Measurements from ENCODE around the gene MTARC1. TPM values are rescaled to one million over a fixed set of nuclear protein-coding genes. Genes with fewer than 3 reads are reported as not detected.

Gene MTARC1
- total and polyA plus RNA-seq, 2 of the 4 experiments (the other 2 are of a cell fraction) = 0.18 to 0.55 TPM

DNA sequence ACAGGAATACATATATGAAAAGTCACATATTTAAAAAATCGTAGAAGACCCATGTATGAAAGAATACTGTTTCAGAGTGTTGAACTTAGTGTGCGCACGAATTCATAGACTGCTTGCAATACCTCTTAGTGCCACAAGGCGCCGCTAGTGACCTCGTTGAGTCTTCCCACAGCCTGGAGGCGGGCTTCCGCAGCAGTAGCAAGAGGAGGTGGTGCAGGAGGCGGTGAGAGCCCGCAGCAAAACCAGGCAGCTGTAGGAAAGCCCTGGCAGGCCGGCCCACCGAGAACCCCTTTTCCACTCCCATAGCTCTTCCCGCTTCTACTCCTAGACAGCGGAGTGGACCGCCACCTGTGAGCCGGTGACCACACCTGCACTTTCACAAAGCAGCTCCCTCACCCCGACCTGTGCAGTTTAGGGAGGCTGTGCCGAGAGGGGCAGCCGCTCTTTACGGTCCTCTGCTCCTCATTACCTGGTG lies 23.5 kb downstream of the MTARC1 start:
- CTCF ChIA-PET = interaction anchor here (0.6 to 1.8 kb wide), 9 partner anchors 8 to 878 kb away, joined by 3 to 6 read pairs (median 3); no protein-coding TSS in a partner anchor
- intact Hi-C loops (cut with micrococcal nuclease) = loop anchor here (1.0 to 10.0 kb wide), 6 partner anchors 64 to 915 kb away; no protein-coding TSS in a partner anchor

More for the DNA sequence above, 23.5 kb downstream of the MTARC1 start:
- Histone ChIP-seq H2BK120ac (ENCODE audit: low read depth, low read length) (0 out of 2 replicates have a peak overlapping the region, but pooled peaks have one; percentile 42), H3K4me2 (ENCODE audit: low read depth, low read length) (0 out of 2 replicates have a peak overlapping the region, but pooled peaks have one; percentile 1), H3K56ac (ENCODE audit: extremely low read depth, insufficient read depth, low read length) (no peak overlapping the region), H3K9ac (ENCODE audit: low read depth, low read length) (no peak overlapping the region), H2BK15ac (ENCODE audit: low read depth, low read length) (no peak overlapping the region), H3K4me1 (ENCODE audit: control insufficient read depth, insufficient read depth, low read length) (peaks cover under 1% of the 10 kb centered on the region; the same call in 1 of the 2 replicates), H2AK9ac (replicated peaks; ENCODE audit: low read depth, low read length, poor library complexity) (peak overlapping the region; percentile 58), H3K27ac (ENCODE audit: insufficient read depth, low read length) (no peak overlapping the region), H3K9me3 (ENCODE audit: control insufficient read depth, insufficient read depth, low read length) (peaks cover 2% of the 10 kb centered on the region; the same call in 1 of the 2 replicates), H2AFZ (replicated peaks; ENCODE audit: low read length, poor library complexity) (peak overlapping the region; percentile 79), H2AK5ac (ENCODE audit: low read depth, low read length) (no peak overlapping the region), H3K36me3 (ENCODE audit: control insufficient read depth, insufficient read depth, low read length) (no peaks in the 10 kb centered on the region), H2BK5ac (ENCODE audit: low read depth, low read length, poor library complexity, severe bottlenecking) (no peak overlapping the region), H3K4me3 (ENCODE audit: insufficient read depth, low read depth, low read length) (no peak overlapping the region), H3K9me1 (ENCODE audit: insufficient read depth, low read length) (no peaks in the 10 kb centered on the region), H3K4ac (ENCODE audit: low read depth, low read length) (no peak overlapping the region; the same call in 1 of the 2 replicates), H3K14ac (replicated peaks; ENCODE audit: low read depth, low read length) (no peak overlapping the region), H3K79me1 (ENCODE audit: low read depth in 1 of 2, low read length in 2 of 2) (no peaks in the 10 kb centered on the region), H4K91ac (ENCODE audit: insufficient read depth, low read depth, low read length) (no peak overlapping the region), H3K18ac (ENCODE audit: low read depth, low read length) (no peak overlapping the region), H4K5ac (ENCODE audit: low read depth, low read length) (no peak overlapping the region), H3K23ac (ENCODE audit: low read depth, low read length) (no peak overlapping the region), H4K8ac (ENCODE audit: low read depth in 2 of 2, low read length in 2 of 2) (no peak overlapping the region), H3K27me3 (ENCODE audit: control insufficient read depth, insufficient read depth, low read length) (peaks cover 6% of the 10 kb centered on the region; the same call in 1 of the 2 replicates), H2BK20ac (ENCODE audit: low read depth, low read length) (0 out of 2 replicates have a peak overlapping the region, but pooled peaks have one; percentile 14), H4K20me1 (ENCODE audit: insufficient read depth, low read length) (no peaks in the 10 kb centered on the region)
- no TSS peak for BruUV-seq (replicated peaks)
- dilution Hi-C loops (cut with HindIII; ENCODE audit: low sequenced_read_pairs, unreplicated experiment) (no loop called here), in situ Hi-C loops (cut with MboI; ENCODE audit: low sequenced_read_pairs) (loop anchor here (10.0 kb wide), 1 partner anchor 625 kb away; no protein-coding TSS in a partner anchor)
- POLR2A ChIA-PET (ENCODE audit: unreplicated experiment) = no interaction called here
- 8% methylated on average over 4 of the region's 20 CpGs; no CpG with 5 or more reads in 1 of the 2 experiments for WGBS, 2 experiments (ENCODE audit: extremely low coverage in 2 of 2, insufficient read length in 1 of 2)
- TF ChIP-seq SMC3 (IDR thresholded peaks at IDR 0.05; ENCODE audit: low read depth, low read length) = peak; percentile 71
- TF ChIP-seq RFX5 (IDR thresholded peaks at IDR 0.05; ENCODE audit: low read depth, low read length) = no peak
- TF ChIP-seq RAD21 (IDR thresholded peaks at IDR 0.05; ENCODE audit: low read length) = peak; percentile 78
- TF ChIP-seq, protein P1, sequence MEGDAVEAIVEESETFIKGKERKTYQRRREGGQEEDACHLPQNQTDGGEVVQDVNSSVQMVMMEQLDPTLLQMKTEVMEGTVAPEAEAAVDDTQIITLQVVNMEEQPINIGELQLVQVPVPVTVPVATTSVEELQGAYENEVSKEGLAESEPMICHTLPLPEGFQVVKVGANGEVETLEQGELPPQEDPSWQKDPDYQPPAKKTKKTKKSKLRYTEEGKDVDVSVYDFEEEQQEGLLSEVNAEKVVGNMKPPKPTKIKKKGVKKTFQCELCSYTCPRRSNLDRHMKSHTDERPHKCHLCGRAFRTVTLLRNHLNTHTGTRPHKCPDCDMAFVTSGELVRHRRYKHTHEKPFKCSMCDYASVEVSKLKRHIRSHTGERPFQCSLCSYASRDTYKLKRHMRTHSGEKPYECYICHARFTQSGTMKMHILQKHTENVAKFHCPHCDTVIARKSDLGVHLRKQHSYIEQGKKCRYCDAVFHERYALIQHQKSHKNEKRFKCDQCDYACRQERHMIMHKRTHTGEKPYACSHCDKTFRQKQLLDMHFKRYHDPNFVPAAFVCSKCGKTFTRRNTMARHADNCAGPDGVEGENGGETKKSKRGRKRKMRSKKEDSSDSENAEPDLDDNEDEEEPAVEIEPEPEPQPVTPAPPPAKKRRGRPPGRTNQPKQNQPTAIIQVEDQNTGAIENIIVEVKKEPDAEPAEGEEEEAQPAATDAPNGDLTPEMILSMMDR (conservative IDR thresholded peaks at IDR 0.05; ENCODE audit: low read depth, low read length) = peak; percentile 91
- ATAC-seq (ENCODE audit: low read depth) (peak; percentile 99), DNase-seq (peak; percentile 78)

Measured in IMR-90 (cell line).